AG09319 (cell line): ENCODE results near the gene ENOX1.

Experiments used
- DNase-seq: peaks from one replicate; pipeline ENCODE4 v3.0.0-alpha.2; 2010; ENCODE audit warnings: low read depth; ENCODE audit errors: extremely low read depth
- CTCF ChIP-seq: IDR thresholded peaks from 2 replicates; pipeline ENCODE4 v1.5.1; 2011; ENCODE audit warnings: low read depth, mild to moderate bottlenecking, inconsistent platforms, low read length, moderate library complexity

Gene ENOX1

GRCh38 chr13:43445668-43446067 lies 341.1 kb downstream of the ENOX1 start:
- DNase-seq = no peak
- TF ChIP-seq CTCF = no peak

- TF ChIP-seq CTCF = no peak
- DNase-seq = no peak
Observed at GRCh38 chr13:43444081-43444480, 342.7 kb downstream of the ENOX1 start.

GRCh38 chr13:43441899-43442499 lies 344.8 kb downstream of the ENOX1 start:
- TF ChIP-seq CTCF = no peak
- no peak for DNase-seq

GRCh38 chr13:43441464-43441863 lies 345.3 kb downstream of the ENOX1 start:
- TF ChIP-seq CTCF = no peak
- DNase-seq = no peak

GRCh38 chr13:43434191-43434590 lies 352.6 kb downstream of the ENOX1 start:
- no peak for TF ChIP-seq CTCF
- DNase-seq = no peak

GRCh38 chr13:43433691-43434141 lies 353.1 kb downstream of the ENOX1 start:
- TF ChIP-seq CTCF = no peak
- DNase-seq = no peak

- no peak for TF ChIP-seq CTCF
- DNase-seq = no peak
Observed at GRCh38 chr13:43432958-43433357, 353.8 kb downstream of the ENOX1 start.
